Activated CD4-positive, alpha-beta T cell treated with anti-CD3 and anti-CD28 coated beads, Interleukin-2, amount 10 ng/mL, durations not matched to agents 24 days and 14 days (primary cell): ENCODE results near the gene NKAIN4. TPM values are rescaled to one million over a fixed set of nuclear protein-coding genes. Genes with fewer than 3 reads are reported as not detected.

Experiments
- DNase-seq: peaks from one replicate; pipeline ENCODE4 v3.0.0; 2022
- H3K27ac Mint-ChIP-seq: one replicate; pipeline ENCODE4 v1.8.0; 2022; ENCODE audit warnings: mild to moderate bottlenecking, mixed read lengths
- H3K27me3 Mint-ChIP-seq: one replicate; pipeline ENCODE4 v1.8.0; 2022; ENCODE audit warnings: mixed read lengths
- H3K36me3 Mint-ChIP-seq: one replicate; pipeline ENCODE4 v1.8.0; 2022; ENCODE audit warnings: low read depth, mild to moderate bottlenecking, mixed read lengths
- H3K4me1 Mint-ChIP-seq: one replicate; pipeline ENCODE4 v1.8.0; 2021; ENCODE audit warnings: mixed read lengths
- H3K4me3 Mint-ChIP-seq: one replicate; pipeline ENCODE4 v1.8.0; 2022; ENCODE audit warnings: mild to moderate bottlenecking, moderate library complexity, mixed read lengths
- H3K9me3 Mint-ChIP-seq: one replicate; pipeline ENCODE4 v1.8.0; 2021; ENCODE audit warnings: mixed read lengths
- intact Hi-C: fragments of 100-400 bp; cut with micrococcal nuclease; formaldehyde crosslinking; loops from one replicate; pipeline ENCODE4 v1.15.1; 2023
- total RNA-seq: library from RNA; stranded (reverse); gene quantifications from 2 replicates; pipeline ENCODE4 v1.2.3, GENCODE V29; 2022

NKAIN4 gene
- total RNA-seq, 1 donor from 2014 or later, result not detected

DNA sequence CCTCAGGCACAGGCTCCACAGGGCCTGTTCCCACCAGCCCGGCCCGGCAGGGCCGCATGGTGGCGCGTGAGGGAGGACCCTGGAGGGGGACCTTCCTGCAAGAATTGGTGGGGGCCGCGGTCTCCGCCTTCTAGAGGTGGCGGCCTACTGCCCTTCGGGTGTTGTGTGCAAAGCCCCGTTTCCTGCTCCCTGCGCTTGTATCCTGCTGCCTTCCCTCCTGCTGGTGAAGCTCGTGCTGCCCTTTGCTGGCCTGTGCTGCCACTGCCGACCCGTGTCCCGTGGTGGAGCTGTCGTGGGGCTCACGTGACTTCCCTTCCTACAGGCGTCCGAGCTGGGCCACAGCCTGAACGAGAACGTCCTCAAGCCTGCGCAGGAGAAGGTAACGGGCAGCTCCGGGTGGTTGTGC, 30.3 kb upstream of the NKAIN4 start:
- peak overlapping the region; percentile 64 for H3K4me3 Mint-ChIP-seq
- H3K4me1 Mint-ChIP-seq, result peaks cover 3% of the 10 kb centered on the region
- DNase-seq, result no peak
- H3K9me3 Mint-ChIP-seq, result no peaks in the 10 kb centered on the region
- peaks cover 13% of the 10 kb centered on the region for H3K36me3 Mint-ChIP-seq
- H3K27me3 Mint-ChIP-seq, result no peaks in the 10 kb centered on the region
- no peak overlapping the region for H3K27ac Mint-ChIP-seq
- intact Hi-C loops, result no loop called here

GRCh38 chr20:63284083-63284440, 29.8 kb upstream of the NKAIN4 start:
- Mint-ChIP-seq H3K36me3 (peaks cover 16% of the 10 kb centered on the region), H3K27me3 (no peaks in the 10 kb centered on the region), H3K4me1 (peaks cover 3% of the 10 kb centered on the region), H3K27ac (peak overlapping the region; percentile 60), H3K4me3 (peak overlapping the region; percentile 67), H3K9me3 (no peaks in the 10 kb centered on the region)
- intact Hi-C loops, result no loop called here
- peak; percentile 69 for DNase-seq

GRCh38 chr20:63283397-63284082, 29.3 kb upstream of the NKAIN4 start:
- no peaks in the 10 kb centered on the region for H3K27me3 Mint-ChIP-seq
- peak overlapping the region; percentile 60 for H3K27ac Mint-ChIP-seq
- peak overlapping the region; percentile 67 for H3K4me3 Mint-ChIP-seq
- no peak for DNase-seq
- peaks cover 3% of the 10 kb centered on the region for H3K4me1 Mint-ChIP-seq
- intact Hi-C loops, result no loop called here
- peaks cover 12% of the 10 kb centered on the region for H3K36me3 Mint-ChIP-seq
- no peaks in the 10 kb centered on the region for H3K9me3 Mint-ChIP-seq

GRCh38 chr20:63282946-63283345, 28.7 kb upstream of the NKAIN4 start:
- intact Hi-C loops, result no loop called here
- H3K4me1 Mint-ChIP-seq, result peaks cover 3% of the 10 kb centered on the region

DNA sequence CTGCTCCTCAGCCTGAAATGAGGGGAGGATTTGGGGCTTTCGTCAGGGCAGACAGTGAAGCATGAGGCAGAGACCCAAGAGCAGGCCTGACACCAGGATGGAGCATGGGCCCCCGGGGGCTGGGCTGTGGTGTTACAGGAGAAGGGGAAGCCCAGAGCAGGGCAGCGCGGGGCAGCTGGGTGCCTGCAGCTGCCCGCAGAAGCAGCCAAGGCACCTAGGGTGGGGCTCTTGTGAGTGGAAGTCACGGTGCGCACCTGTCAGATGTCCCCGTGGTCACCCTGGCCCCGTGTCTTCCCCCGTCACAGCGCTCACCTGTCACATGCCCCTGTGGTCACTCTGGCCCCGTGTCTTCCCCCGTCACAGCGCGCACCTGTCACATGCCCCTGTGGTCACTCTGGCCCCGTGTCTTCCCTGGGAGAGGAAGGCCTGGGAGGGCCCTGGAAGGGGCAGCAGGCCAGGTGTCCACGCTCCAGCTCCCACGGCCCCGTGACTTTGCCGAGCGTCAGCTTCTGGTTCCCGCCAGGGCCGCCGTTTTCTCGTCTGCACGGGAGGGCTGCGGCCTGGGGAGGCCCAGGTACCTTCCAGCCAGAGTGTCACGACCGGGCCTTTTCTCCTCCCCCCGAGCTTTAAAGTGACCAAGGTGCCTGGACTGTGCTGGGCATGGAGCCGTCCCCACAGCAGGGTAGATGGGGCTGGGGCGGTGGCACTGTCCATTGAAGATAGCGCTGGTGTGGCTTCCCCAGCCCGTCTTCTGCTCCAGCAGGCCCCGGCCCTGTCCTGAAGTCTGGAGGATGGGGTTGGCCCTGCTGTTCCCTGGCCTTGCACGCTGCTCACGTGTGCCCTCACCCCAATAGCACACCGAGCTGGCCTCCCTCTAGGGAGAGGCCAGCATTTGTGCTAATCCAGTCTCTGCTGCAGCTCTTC, 27.7 kb upstream of the NKAIN4 start:
- no peak for DNase-seq
- no peaks in the 10 kb centered on the region for H3K9me3 Mint-ChIP-seq
- peaks cover 17% of the 10 kb centered on the region for H3K36me3 Mint-ChIP-seq
- H3K27me3 Mint-ChIP-seq, result no peaks in the 10 kb centered on the region
- peaks cover 3% of the 10 kb centered on the region for H3K4me1 Mint-ChIP-seq
- H3K4me3 Mint-ChIP-seq, result no peak overlapping the region
- intact Hi-C loops, result no loop called here
- H3K27ac Mint-ChIP-seq, result no peak overlapping the region

More at GRCh38 chr20:63282946-63283345, 28.7 kb upstream of the NKAIN4 start:
- H3K27me3 Mint-ChIP-seq, result no peaks in the 10 kb centered on the region
- H3K36me3 Mint-ChIP-seq, result peaks cover 13% of the 10 kb centered on the region
- no peak overlapping the region for H3K27ac Mint-ChIP-seq
- DNase-seq, result no peak
- no peak overlapping the region for H3K4me3 Mint-ChIP-seq
- H3K9me3 Mint-ChIP-seq, result no peaks in the 10 kb centered on the region

- peaks cover 23% of the 10 kb centered on the region for H3K36me3 Mint-ChIP-seq
- no peaks in the 10 kb centered on the region for H3K9me3 Mint-ChIP-seq
- no peak overlapping the region for H3K27ac Mint-ChIP-seq
- DNase-seq, result no peak
- H3K27me3 Mint-ChIP-seq, result no peaks in the 10 kb centered on the region
- H3K4me1 Mint-ChIP-seq, result peaks cover 3% of the 10 kb centered on the region
- no peak overlapping the region for H3K4me3 Mint-ChIP-seq
- intact Hi-C loops, result no loop called here
These were observed 26.8 kb upstream of the NKAIN4 start for GRCh38 chr20:63280929-63281545.

DNA sequence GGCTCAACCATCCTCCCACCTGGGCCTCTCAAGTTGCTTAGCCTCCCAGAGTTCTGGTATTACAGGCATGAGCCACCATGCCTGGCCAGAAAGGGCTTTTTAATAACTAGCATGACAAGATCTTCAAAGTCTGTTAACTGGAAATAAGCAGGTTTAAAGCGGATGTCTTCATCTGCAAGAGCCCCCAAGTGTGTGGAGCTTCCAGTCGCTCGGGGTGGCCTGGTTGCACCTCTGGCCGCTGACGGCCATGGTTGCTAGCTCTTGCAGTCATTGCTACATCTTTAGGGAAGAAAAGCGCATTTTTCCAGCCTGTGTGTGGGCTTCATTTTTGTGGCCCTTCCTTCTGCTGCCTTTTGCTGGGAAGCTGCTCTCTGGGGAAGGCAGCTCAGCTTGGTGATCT, 26.1 kb upstream of the NKAIN4 start:
- no peaks in the 10 kb centered on the region for H3K9me3 Mint-ChIP-seq
- peak overlapping the region; percentile 15 for H3K27ac Mint-ChIP-seq
- no peak for DNase-seq
- H3K4me1 Mint-ChIP-seq, result peaks cover 3% of the 10 kb centered on the region
- intact Hi-C loops, result no loop called here
- H3K27me3 Mint-ChIP-seq, result no peaks in the 10 kb centered on the region
- no peak overlapping the region for H3K4me3 Mint-ChIP-seq
- peaks cover 21% of the 10 kb centered on the region for H3K36me3 Mint-ChIP-seq

GRCh38 chr20:63279931-63280330, 25.7 kb upstream of the NKAIN4 start:
- H3K4me1 Mint-ChIP-seq, result peaks cover 3% of the 10 kb centered on the region
- H3K27me3 Mint-ChIP-seq, result no peaks in the 10 kb centered on the region
- peaks cover 23% of the 10 kb centered on the region for H3K36me3 Mint-ChIP-seq
- intact Hi-C loops, result no loop called here
- DNase-seq, result no peak
- no peak overlapping the region for H3K27ac Mint-ChIP-seq
- no peaks in the 10 kb centered on the region for H3K9me3 Mint-ChIP-seq
- H3K4me3 Mint-ChIP-seq, result no peak overlapping the region

DNA sequence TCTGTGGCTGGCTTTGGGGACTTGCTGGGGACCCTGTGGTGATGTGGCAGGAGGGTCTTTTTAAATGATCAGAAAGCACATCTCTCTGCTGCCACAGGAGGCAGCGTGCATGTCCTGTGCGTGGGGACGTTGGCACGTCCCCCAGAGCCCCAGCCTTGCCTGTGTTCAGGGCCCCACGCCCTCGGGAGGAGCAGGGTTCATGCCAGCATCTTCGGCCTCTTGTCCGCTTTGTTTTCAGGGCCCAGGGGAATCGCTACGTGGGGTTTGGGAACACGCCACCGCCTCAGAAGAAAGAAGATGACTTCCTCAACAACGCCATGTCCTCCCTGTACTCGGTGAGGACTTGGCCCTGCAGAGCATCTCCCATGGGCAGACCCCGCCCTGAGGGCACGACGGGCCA, 24.4 kb upstream of the NKAIN4 start:
- no peak for DNase-seq
- Mint-ChIP-seq H3K36me3 (peaks cover 23% of the 10 kb centered on the region), H3K9me3 (no peaks in the 10 kb centered on the region), H3K27ac (no peak overlapping the region), H3K4me3 (no peak overlapping the region), H3K4me1 (peaks cover 7% of the 10 kb centered on the region), H3K27me3 (no peaks in the 10 kb centered on the region)
- intact Hi-C loops, result no loop called here

GRCh38 chr20:63277466-63278272, 23.4 kb upstream of the NKAIN4 start:
- no peak overlapping the region for H3K27ac Mint-ChIP-seq
- peaks cover 25% of the 10 kb centered on the region for H3K36me3 Mint-ChIP-seq
- intact Hi-C loops, result no loop called here
- H3K4me3 Mint-ChIP-seq, result no peak overlapping the region
- no peaks in the 10 kb centered on the region for H3K27me3 Mint-ChIP-seq
- DNase-seq, result no peak
- no peaks in the 10 kb centered on the region for H3K9me3 Mint-ChIP-seq
- H3K4me1 Mint-ChIP-seq, result peaks cover 9% of the 10 kb centered on the region

GRCh38 chr20:63276956-63277355, 22.7 kb upstream of the NKAIN4 start:
- DNase-seq, result no peak
- intact Hi-C loops, result no loop called here
- peaks cover 25% of the 10 kb centered on the region for H3K36me3 Mint-ChIP-seq
- H3K27me3 Mint-ChIP-seq, result no peaks in the 10 kb centered on the region
- peaks cover 10% of the 10 kb centered on the region for H3K4me1 Mint-ChIP-seq
- no peaks in the 10 kb centered on the region for H3K9me3 Mint-ChIP-seq
- no peak overlapping the region for H3K4me3 Mint-ChIP-seq
- no peak overlapping the region for H3K27ac Mint-ChIP-seq

DNA sequence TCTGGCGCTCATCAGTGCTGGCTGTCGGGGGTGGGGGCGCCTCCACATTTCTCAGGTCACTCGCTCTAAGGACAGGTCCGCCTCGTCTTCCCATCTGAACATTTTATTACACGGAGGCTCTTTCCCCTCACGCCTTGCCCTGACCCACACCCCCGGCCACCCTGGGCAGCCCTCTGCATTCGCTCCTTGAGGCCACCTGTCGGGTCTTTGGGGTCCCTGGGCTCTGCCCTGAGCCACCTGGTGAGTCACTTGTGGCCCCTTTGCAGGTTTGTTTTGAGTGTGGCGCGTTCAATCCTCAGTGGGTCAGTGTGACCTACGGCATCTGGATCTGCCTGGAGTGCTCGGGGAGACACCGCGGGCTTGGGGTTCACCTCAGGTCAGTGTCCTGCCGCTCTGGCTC, 21.6 kb upstream of the NKAIN4 start:
- intact Hi-C loops, result no loop called here
- Mint-ChIP-seq H3K36me3 (peaks cover 23% of the 10 kb centered on the region), H3K4me3 (no peak overlapping the region), H3K27ac (no peak overlapping the region), H3K4me1 (peaks cover 16% of the 10 kb centered on the region), H3K27me3 (peaks cover 6% of the 10 kb centered on the region), H3K9me3 (no peaks in the 10 kb centered on the region)
- no peak for DNase-seq

DNA sequence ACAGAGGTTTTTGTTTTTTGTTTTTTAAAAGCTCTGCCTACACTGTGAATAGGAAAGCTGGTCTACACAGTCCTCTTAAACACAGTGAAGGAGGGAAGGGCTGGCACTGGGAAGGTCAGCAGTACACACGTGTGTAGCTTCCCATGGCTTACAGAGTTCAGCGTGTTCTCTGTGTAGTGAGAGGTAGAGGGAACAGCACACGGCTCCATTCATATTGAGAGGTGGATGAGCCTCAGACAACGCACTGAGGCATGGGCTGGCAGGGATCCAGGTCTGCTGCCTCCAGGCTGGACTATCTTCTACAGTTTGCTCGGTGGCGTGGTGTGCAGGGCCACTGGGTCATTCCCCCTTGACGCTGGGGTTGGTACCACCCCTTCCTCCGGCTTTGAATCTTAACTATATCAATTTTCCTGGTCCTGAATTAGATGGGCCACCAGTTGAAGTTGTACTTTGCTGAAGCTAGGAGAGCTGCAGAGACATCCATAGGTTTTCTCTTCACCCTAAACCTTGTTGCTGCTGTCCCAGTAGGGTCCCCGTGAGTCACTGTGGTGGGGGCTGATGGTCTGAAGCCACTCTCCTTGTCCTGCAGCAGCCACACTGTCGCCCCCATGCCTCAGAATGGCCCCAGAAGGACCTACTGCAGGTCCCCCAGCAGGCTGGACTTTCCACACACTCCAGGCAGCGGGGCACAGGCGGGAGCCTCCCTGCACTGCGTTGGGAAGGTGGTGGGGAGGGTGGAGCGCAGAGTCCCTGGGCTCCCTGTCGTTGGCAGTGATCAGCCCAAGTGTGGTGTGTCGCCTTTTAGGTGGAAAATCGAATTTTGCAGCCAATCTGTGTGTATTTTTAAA, 20.3 kb upstream of the NKAIN4 start:
- Mint-ChIP-seq H3K9me3 (no peaks in the 10 kb centered on the region), H3K4me3 (peak overlapping the region; percentile 40), H3K4me1 (peaks cover 19% of the 10 kb centered on the region), H3K27ac (no peak overlapping the region), H3K36me3 (peaks cover 18% of the 10 kb centered on the region), H3K27me3 (peaks cover 8% of the 10 kb centered on the region)
- DNase-seq, result no peak
- intact Hi-C loops, result loop anchor here (5.0 kb wide), 1 partner anchor 683 kb away; the partner anchor contains the start of gene UCKL1
